ENCODE measurements around the gene HMGXB3.
"Not testable (repeated sequence)": the region's sequence is repeated elsewhere in the genome, so short reads cannot be mapped to it uniquely, and the experiment has no call there.

The HMGXB3 gene

DNA sequence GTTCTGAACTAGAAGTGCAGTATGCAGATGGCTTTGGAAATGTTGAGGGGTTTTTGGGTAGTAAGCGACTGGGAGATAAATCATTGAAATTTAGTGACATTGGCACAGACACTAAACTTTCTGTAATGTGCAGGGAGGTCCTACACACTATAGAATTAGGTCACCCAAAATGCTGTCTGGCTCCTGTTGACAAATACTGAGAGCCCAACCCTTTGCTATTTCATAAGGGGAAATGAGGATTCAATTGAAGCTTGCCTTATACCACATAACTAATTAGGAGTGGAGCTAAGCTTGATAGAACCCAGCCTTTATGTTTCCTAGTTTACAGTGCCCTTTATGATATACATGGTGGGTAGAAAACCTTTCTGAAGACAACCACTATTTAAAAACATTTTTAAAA, 22.6 kb downstream of the HMGXB3 start:
- peaks cover 6% of the 10 kb centered on the region for H3K4me1 Mint-ChIP-seq
- no peaks in the 10 kb centered on the region for H3K9me3 Mint-ChIP-seq
- H3K27me3 Mint-ChIP-seq: no peaks in the 10 kb centered on the region
- ATAC-seq: no peak
- H3K36me3 Mint-ChIP-seq: peaks cover 78% of the 10 kb centered on the region
- no peak overlapping the region for H3K4me3 Mint-ChIP-seq
- no peak overlapping the region for H3K27ac Mint-ChIP-seq

DNA sequence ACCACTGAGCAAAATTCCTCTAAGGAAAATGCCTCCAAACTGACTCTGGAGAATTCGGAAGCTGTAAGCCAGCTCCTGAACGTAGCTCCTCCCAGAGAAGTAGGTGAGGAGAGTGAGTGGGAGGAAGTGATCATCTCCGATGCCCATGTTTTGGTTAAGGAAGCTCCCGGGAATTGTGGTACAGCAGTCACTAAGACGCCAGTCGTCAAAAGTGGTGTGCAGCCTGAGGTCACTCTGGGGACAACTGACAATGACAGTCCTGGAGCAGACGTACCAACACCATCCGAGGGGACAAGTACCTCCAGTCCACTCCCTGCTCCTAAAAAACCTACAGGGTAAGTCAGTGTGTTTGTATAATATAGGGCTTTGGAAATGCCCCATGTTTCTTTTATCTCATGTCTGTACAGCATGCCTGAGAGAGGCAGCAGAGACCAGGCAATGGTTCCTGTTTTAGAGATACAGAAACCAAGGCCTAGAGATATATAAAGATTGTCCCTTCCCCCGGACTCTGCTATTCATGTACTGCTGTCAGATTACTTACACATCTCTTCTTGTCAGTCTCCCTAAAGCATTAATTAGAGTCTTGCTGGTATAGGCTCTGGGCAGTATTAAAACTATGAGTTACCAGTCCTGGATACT, 23.9 kb downstream of the HMGXB3 start:
- ATAC-seq: no peak
- Mint-ChIP-seq H3K27ac (no peak overlapping the region), H3K36me3 (peaks cover 76% of the 10 kb centered on the region)

DNA sequence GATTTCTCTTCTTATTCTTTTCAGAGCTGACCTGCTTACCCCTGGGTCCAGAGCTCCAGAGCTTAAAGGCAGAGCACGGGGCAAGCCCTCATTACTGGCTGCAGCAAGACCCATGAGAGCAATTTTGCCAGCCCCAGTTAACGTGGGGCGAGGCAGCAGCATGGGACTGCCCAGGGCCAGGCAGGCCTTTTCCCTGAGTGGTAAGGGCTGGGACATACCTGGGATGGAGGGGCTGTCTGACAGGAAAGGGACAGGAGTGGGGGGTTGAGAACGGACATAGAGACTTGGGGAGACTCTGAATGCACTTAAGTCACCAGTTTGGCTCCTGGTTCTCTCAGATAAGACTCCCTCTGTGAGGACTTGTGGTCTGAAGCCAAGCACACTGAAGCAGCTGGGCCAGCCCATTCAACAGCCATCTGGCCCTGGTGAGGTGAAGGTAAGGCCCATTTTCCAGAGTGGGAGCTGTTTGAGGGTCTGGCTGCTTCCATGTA, 26.2 kb downstream of the HMGXB3 start:
- Mint-ChIP-seq H3K9me3 (no peaks in the 10 kb centered on the region), H3K27me3 (no peaks in the 10 kb centered on the region), H3K4me1 (no peaks in the 10 kb centered on the region), H3K4me3 (no peak overlapping the region), H3K27ac (no peak overlapping the region), H3K36me3 (peaks cover 72% of the 10 kb centered on the region)
- no peak for ATAC-seq

More for the DNA sequence above, 23.9 kb downstream of the HMGXB3 start:
- Mint-ChIP-seq H3K27me3 (no peaks in the 10 kb centered on the region), H3K4me1 (peaks cover 6% of the 10 kb centered on the region), H3K4me3 (no peak overlapping the region), H3K9me3 (no peaks in the 10 kb centered on the region)

DNA sequence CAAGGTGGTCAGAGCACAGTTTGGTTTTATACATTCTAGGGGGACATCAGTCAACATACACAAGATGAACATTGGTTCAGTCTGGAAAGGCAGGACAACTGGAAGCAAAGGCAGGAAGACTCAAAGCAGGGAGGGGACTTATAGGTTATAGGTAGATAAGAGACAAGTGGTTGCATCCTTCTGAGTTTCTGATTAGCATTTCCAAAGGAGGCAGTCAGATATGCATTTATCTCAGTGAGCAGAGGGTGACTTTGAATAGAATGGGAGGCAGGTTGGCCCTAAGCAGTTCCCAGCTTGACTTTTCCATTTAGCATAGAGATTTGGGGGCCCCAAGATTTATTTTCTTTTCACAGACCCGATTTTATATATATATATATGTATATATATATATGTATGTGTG, 27.5 kb downstream of the HMGXB3 start:
- H3K9me3 Mint-ChIP-seq, H3K27ac Mint-ChIP-seq, H3K4me1 Mint-ChIP-seq, H3K27me3 Mint-ChIP-seq, ATAC-seq, H3K4me3 Mint-ChIP-seq: not testable (repeated sequence)
- H3K36me3 Mint-ChIP-seq: peaks cover 72% of the 10 kb centered on the region

DNA sequence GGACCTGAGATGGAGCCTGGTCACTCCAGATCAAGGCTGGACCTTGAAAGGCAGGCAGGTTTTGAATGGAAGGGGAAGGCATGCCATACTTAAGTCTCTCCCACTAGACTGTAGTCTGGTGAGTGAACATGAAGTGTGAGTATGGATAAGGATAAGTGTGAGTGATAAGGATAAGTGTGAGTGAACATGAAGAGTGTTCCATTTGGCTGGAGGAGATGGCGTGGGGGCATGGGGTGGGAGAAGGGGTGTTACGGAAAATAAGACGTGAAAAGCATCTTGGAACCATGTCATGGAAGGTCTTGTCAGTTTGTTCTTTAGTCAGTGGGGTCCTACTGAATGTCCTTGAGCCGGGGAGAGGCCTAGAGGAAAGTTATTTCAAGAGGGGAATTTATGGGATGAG, 32.8 kb downstream of the HMGXB3 start:
- Mint-ChIP-seq H3K9me3 (no peaks in the 10 kb centered on the region), H3K27ac (no peak overlapping the region), H3K4me3 (no peak overlapping the region), H3K27me3 (no peaks in the 10 kb centered on the region), H3K36me3 (peaks cover 85% of the 10 kb centered on the region), H3K4me1 (peaks cover 26% of the 10 kb centered on the region)
- no peak for ATAC-seq

DNA sequence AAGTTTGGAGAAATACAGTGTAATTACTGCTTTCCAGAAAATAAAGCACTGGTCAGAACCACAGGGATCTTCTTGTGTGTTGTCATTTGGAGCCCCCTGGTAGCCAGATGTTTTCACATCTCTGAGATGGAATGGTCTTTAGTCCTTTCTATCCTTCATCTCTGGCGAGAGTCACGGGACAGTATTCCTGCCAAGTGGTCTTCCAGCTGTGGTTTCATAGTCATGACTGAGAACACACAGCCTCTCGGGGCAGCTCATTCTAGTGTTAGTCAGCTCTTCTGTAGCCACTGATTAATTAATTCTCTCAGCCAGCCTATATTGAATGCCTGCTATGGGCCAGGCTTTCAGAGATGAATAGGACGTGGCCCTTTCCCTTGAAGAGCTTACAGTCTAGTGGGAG, 34.1 kb downstream of the HMGXB3 start:
- peak overlapping the region; percentile 13 for H3K27ac Mint-ChIP-seq
- no peak for ATAC-seq
- no peaks in the 10 kb centered on the region for H3K27me3 Mint-ChIP-seq
- H3K9me3 Mint-ChIP-seq: no peaks in the 10 kb centered on the region
- H3K36me3 Mint-ChIP-seq: peaks cover 86% of the 10 kb centered on the region
- peaks cover 26% of the 10 kb centered on the region for H3K4me1 Mint-ChIP-seq
- no peak overlapping the region for H3K4me3 Mint-ChIP-seq

DNA sequence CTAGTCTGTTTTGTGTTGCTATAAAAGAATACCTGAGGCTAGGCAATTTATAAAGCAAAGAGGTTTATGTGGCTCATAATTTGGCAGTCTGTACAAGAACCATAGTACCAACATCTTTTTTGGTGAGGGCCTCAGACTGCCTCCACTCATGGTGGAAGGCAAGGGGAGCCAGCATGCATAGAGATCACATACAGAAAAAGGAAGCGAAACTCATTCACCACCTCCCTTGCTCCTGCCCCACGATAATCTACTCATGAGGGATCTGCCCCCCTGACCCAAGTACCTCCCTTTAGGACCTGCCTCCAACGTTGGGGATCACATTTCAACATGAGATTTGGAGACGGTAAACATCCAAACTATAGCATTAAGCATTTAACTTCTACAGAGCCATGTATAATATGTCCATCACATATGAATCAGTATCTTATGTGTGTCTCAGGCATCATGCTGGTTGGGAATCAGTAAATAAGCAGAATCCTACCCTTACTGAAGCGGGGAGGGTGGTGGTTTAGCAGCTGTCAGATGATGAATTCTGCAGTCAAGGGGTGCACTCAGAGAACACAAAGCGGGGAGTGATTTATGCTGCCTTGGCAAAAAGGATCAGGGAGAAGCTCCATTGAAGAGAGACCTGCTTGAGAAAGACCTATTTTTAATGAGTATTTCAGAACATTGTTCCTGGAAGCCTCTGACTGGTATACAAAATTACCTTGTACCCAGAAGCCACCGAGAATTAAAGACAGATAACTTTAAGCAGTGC, 34.8 kb downstream of the HMGXB3 start:
- peaks cover 88% of the 10 kb centered on the region for H3K36me3 Mint-ChIP-seq
- H3K27me3 Mint-ChIP-seq: no peaks in the 10 kb centered on the region
- peak overlapping the region; percentile 13 for H3K27ac Mint-ChIP-seq
- peaks cover 26% of the 10 kb centered on the region for H3K4me1 Mint-ChIP-seq
- ATAC-seq: peak; percentile 83
- H3K9me3 Mint-ChIP-seq: no peaks in the 10 kb centered on the region
- no peak overlapping the region for H3K4me3 Mint-ChIP-seq

DNA sequence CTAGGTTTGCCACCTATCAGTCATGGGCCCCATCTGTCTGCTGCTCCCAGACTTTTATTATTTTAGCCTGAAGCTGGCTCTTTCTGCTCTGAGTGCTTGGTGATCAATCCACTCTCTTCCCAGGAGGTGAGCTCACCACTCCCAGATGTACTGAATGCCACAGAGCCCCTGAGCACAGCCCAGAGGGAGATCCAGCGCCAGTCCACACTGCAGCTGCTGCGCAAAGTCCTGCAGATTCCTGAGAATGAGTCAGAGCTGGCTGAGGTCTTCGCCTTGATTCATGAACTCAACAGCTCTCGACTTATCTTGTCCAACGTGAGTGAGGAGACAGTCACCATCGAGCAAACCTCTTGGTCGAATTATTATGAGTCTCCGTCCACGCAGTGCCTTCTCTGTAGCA, 36.0 kb downstream of the HMGXB3 start:
- H3K36me3 Mint-ChIP-seq: peaks cover 89% of the 10 kb centered on the region
- ATAC-seq: no peak
- H3K27me3 Mint-ChIP-seq: no peaks in the 10 kb centered on the region
- no peaks in the 10 kb centered on the region for H3K9me3 Mint-ChIP-seq
- peaks cover 26% of the 10 kb centered on the region for H3K4me1 Mint-ChIP-seq
- no peak overlapping the region for H3K4me3 Mint-ChIP-seq
- no peak overlapping the region for H3K27ac Mint-ChIP-seq

DNA sequence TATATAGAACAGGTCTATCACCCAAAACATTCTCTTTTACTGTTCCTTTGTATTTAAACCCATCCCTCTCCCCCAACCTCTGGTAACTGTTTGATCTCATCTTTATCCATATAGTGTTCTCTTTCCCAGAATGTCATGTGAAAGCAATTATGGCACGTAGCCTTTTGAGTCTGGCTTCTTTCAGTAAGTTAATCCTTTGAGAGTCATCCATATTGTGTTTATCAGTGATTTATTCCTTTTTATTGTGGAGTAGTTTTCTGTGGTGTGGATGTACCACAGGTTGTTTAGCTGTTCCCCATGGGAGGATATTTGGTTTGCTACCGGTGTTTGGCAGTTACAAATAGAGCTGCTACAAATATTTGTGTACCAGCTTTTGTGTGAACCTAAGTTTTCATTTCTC, 38.0 kb downstream of the HMGXB3 start:
- Mint-ChIP-seq H3K9me3 (no peaks in the 10 kb centered on the region), H3K27me3 (no peaks in the 10 kb centered on the region), H3K36me3 (peaks cover 88% of the 10 kb centered on the region), H3K27ac (no peak overlapping the region), H3K4me3 (no peak overlapping the region), H3K4me1 (peaks cover 20% of the 10 kb centered on the region)
- ATAC-seq: no peak

DNA sequence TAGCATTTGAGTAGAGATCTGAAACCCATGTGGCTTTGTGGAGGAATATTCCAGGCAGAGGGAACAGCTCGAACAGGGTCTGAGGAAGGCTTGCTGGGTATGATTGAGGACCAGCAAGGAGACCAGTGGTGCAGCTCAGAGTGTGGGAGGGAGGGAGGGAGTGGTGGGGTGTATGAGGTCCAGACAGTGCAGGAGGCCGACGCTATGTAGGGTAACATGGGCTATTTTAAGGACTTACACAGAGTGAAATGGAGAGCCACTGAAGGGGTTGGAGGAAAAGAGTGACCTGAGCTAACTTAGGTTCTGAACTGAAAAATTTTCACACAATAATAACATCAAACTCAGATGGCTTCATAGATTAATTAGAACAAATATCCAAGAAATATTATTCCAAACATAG, 41.9 kb downstream of the HMGXB3 start:
- H3K4me3 Mint-ChIP-seq: no peak overlapping the region
- H3K36me3 Mint-ChIP-seq: peaks cover 81% of the 10 kb centered on the region
- no peak for ATAC-seq
- H3K27me3 Mint-ChIP-seq: no peaks in the 10 kb centered on the region
- no peak overlapping the region for H3K27ac Mint-ChIP-seq
- H3K9me3 Mint-ChIP-seq: no peaks in the 10 kb centered on the region
- H3K4me1 Mint-ChIP-seq: no peaks in the 10 kb centered on the region

DNA sequence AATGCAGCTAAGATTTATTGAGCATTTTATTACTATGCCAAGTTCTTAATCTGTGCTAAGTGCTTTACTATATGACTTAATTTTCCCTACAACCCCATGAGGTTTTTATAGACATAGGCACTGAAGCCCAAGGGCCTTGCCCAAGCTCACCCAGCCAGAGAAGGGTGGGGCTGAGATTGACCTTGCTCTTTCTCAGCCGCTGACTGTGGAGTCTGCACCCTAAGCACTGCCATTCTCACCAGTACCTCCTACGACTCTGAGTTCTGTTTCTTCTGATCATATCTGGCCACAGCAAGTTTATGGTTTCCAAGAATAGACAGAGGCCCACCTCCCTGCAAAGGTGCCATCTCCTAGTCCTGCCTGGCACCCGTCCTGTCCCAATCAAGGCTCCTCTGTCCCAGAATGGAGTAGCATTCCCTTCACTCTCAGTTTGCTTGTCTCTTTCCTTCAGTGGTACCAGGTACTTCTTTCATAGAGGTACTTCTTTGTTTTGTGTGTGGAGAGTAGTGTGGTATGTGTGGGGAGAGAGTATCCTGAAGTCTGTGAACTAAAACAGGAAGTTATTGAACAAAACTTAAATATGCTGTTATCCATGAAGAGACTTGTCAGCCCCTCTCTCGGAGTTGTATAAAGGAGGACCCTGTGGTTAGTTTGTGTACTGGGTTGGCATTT, 43.3 kb downstream of the HMGXB3 start:
- Mint-ChIP-seq H3K9me3 (no peaks in the 10 kb centered on the region), H3K4me3 (no peak overlapping the region), H3K27me3 (no peaks in the 10 kb centered on the region), H3K36me3 (peaks cover 82% of the 10 kb centered on the region), H3K27ac (peak overlapping the region; percentile 2), H3K4me1 (no peaks in the 10 kb centered on the region)
- ATAC-seq: no peak

DNA sequence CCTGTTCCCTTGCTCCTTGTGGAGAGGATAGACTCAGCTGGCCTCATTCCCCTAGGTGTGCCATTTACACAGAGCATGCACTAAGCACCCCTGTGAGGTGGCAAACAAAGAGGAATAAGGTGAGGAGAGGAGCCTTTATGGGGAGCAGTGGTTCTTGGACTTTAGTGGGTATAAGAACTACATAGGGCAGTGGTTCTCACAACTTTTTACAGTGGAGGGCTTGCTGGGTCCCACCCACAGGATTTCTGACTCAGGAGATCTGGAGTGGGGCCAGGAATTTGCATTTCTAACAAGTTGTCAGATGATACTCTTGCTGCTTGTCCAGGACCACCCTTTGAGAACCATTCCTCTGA, 43.8 kb downstream of the HMGXB3 start:
- Mint-ChIP-seq H3K36me3 (peaks cover 82% of the 10 kb centered on the region), H3K4me1 (no peaks in the 10 kb centered on the region), H3K27ac (no peak overlapping the region), H3K9me3 (no peaks in the 10 kb centered on the region), H3K4me3 (no peak overlapping the region), H3K27me3 (no peaks in the 10 kb centered on the region)
- ATAC-seq: no peak

DNA sequence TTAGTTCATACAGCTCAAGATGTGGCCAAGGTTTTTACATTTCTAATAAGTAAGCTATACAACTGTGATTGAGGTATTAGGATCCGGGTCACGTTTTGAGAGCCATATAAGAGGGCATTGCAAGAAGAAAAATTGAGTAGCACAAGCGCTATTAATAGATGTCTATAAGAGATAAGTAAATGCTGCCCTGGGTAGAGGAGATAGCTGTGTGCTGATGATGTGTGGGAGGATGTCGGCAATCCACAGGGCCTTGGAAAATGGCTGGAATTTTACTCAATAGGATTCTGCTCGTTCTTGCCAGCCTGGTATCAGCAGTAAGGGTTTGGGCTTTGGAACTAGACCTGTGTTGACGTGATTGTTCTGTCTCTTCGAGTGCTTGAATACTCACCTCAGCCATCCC, 44.2 kb downstream of the HMGXB3 start:
- no peak overlapping the region for H3K27ac Mint-ChIP-seq
- ATAC-seq: no peak
- peaks cover 82% of the 10 kb centered on the region for H3K36me3 Mint-ChIP-seq
- no peaks in the 10 kb centered on the region for H3K27me3 Mint-ChIP-seq
- H3K9me3 Mint-ChIP-seq: no peaks in the 10 kb centered on the region
- H3K4me3 Mint-ChIP-seq: no peak overlapping the region
- H3K4me1 Mint-ChIP-seq: no peaks in the 10 kb centered on the region

DNA sequence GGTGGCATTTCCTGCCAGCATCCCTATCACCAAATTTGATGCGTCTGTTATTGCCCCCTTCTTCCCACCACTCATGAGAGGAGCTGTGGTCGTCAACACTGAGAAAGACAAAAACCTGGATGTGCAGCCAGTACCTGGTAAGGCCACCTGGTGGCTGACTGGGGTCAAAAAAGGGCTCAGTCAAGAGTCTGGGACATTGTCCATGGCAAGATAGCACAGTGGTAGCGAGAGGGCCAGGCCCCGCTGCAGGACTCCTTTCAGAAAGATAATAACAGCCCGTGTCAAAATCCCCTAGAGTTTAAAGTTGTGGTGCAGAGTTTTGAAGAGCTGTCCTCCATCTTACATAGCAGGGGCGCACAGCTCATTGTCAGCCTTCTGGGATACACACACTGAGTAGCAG, 45.0 kb downstream of the HMGXB3 start:
- no peaks in the 10 kb centered on the region for H3K4me1 Mint-ChIP-seq
- H3K27me3 Mint-ChIP-seq: no peaks in the 10 kb centered on the region
- H3K27ac Mint-ChIP-seq: no peak overlapping the region
- H3K4me3 Mint-ChIP-seq: no peak overlapping the region
- ATAC-seq: no peak
- no peaks in the 10 kb centered on the region for H3K9me3 Mint-ChIP-seq
- H3K36me3 Mint-ChIP-seq: peaks cover 86% of the 10 kb centered on the region

DNA sequence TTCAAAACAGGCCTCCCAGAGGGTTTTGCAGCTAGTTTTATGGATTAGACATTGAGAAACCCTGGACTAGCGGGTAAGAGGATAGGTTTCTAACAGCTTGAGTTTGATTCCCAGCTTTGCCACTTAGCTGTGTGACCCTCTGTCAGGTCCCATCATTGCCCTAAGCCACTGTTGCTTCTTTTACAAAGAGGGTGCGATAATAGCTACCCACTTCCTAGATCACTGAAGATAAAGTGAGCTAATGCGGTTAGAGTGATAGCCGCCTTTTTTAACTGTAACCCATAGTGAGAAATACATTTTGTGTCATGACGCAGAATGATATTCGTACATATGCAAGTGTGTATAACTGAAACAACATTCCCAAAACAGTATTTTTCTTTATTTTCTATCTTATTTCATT, 45.5 kb downstream of the HMGXB3 start:
- Mint-ChIP-seq H3K36me3 (peaks cover 86% of the 10 kb centered on the region), H3K4me3 (no peak overlapping the region), H3K9me3 (no peaks in the 10 kb centered on the region), H3K4me1 (no peaks in the 10 kb centered on the region), H3K27me3 (no peaks in the 10 kb centered on the region), H3K27ac (no peak overlapping the region)
- no peak for ATAC-seq

All from stimulated activated memory B cell treated with anti-CD40 and anti-IgM and Interleukin-4, amounts not matched to agents 10 μg/mL and 1 μg/mL and 100 μg/mL, for 72 hours (primary cell).